NCI-H1105 treated with DMSO at 0.1 percent for 48 hours (cell line): ENCODE data around the gene EXOC3L1.
A peak's percentile ranks its signal among the peaks of the same experiment; 100 is the strongest.

Source experiments
- DNase-seq: peaks from one replicate; lab custom pipeline; 2025; lab: John Stamatoyannopoulos, UW

EXOC3L1 gene

DNA sequence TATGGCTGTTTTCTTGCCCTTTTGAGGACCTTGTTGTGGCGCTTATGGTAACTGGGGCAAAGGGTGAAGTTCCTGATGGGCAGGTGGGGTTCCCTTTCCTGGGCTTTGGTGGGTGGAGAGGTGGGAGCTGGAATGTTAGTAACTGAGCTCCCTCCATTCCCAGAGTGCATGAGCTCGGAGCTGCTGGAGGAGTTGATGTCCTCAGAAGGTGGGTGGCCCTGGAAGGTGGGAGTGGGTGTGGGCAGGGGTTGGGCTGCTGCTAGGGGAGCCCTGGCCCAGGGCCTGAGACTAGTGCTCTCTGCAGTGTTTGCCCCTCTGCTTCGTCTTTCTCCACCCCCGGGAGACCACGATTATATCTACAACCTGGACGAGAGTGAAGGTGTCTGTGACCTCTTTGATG, 7.8 kb upstream of the EXOC3L1 start:
- no peak for DNase-seq

DNA sequence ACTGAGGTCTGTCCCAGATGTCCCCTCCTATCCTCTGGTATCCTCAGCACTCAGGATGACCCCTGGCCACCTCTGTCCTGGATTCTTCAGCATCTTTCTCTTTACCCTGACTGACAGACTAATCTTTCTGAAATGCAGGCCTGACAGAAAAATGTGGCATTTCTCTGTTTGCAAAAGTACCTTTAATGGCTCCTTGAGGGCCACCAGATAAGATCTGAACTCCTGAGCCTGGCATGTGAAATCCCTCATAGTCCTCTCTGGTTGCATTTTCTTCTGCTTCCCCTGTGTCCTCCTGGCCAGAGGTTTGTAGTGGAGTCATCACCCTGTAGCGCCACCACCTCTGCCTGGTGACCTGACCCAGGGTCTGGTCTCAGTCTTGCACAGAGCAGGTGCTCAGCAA, 6.9 kb upstream of the EXOC3L1 start:
- DNase-seq = no peak

DNA sequence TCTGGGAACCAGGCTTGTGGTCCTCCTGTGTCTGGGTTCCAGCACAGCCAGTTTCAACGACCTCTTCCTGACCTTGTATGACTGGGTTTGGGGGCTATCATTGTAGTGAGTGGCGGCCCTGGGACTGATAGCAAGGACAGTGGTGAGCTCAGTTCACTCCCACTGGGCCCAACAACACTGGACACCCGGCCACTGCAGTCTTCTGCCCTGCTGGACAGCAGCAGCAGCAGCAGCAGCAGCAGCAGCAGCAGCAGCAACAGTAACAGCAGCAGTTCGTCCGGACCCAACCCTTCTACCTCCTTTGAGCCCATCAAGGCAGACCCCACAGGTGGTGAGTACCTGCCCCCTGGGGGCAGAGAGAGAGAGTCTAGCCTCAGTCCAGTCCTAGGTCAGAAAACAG, 5.7 kb upstream of the EXOC3L1 start:
- DNase-seq = no peak

DNA sequence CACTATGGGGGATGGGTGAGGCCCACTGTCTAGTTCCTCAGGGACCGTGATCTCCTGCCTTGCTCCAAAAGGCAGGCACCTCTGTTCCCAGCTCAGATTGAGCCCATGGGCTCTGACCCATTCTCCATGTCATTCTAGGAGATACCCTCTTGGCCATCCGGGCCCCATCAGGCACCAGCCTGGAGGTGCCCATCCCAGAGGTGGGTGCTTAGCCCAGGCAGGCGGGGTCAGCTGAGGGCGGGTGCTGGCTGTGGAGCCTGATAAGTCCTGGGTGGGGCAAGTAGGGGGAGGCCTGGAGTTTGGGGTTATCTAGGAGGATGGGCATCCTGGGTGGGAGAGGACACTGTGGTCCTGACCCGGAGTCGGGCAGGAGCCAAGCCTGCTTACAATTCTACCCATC, 4.3 kb upstream of the EXOC3L1 start:
- DNase-seq = no peak

DNA sequence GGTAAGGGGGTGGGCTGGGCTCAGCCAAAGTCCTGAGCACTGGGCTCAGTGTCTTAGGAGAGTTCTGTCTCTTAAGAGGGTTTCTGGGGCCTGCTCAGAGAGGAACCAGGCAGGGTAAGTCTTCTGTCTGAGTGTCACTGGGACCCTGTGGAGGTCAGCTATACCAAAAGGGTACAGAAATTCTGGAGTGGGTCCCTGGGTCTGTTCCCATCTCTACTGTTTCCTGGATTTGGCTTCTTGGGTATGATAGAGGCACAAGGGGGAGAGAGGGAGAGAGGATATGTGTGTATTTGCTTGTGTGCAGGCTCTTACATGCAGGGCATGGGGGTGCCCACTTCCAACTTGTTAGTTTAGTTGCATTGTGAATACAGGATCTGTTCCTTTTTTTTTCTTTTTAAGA, 3.6 kb upstream of the EXOC3L1 start:
- DNase-seq = no peak

DNA sequence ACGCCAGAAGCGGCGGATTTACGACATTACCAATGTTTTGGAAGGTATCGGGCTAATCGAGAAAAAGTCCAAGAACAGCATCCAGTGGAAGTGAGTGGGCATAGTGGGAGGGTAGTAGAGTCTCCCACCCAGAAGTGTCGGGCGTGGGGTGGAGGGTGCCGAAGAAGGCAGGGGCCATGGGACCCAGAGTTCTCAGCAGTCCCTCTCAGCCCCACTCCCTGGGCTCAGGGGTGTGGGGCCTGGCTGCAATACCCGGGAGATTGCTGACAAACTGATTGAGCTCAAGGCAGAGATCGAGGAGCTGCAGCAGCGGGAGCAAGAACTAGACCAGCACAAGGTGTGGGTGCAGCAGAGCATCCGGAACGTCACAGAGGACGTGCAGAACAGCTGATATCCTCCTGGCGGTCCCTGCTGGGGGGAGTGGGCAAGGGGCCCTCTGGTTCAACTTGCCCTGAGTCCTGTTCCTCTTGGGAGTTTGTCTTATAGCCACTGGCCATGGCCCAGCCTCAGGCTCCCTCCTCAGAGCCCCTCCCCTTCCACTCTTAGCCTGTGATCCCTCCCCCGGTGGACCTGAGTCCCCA, 2.9 kb upstream of the EXOC3L1 start:
- DNase-seq = no peak

DNA sequence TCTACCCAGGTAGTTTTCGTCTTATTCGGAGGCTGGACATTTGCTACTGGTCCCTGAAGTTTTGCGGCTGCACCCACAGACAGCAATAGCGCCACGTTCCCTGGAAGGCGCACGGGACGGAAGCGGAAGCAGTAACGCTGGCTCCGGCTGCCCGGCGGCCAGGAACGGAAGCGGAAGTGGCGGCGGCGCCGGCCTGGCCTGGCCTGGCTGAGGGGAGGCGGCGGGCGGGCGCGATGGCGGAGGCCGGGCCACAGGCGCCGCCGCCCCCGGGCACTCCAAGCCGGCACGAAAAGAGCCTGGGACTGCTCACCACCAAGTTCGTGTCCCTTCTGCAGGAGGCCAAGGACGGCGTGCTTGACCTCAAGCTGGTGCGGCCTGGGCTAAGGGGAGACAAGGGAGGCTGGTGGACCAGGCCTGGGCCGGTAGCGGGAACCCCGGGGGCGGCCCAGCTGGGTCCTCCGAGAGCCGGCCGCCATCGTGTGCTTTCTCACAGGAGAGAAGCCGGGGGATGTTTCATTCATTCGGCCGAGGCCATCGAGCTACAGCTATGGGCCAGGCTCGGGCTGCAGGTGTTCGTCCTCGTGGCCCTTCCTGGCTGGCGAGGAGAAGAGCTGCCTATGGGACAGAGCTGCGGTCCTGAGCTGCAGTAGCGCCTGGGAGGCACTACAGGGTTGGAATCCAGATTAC, 2.2 kb upstream of the EXOC3L1 start, which contains the start of gene E2F4:
TSS of gene E2F4 (plus strand) at position 161 of the 687 bp plus-strand sequence. CDS start at position 234, 73 bp downstream.
- peak; percentile 70 for DNase-seq

DNA sequence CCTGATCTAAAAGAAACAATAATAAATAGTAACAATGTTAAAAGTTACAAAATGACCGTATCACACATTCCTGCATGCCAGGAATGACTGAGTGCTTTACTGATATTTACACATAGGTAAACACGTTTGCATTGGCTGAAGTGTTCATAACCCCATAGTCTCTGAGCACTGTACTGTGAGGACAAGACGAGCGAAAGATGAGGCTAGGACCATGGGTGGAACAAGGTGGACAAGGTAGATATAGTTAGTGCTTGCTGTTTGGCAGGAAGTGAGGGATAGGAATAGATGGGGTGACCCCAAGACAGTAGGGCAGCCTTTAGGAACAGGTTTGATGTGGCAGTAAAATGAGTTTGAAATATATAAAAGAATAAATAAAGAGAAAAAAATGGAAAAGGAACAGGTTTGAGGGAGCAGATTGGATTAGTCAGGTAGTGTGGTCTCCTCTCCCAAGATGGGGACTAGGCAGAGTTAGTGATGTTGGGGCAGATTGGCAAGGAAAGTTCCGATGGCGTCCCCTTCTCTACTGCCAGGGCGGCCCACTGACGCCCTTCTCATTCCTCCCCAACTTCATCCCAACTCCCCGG, 1.6 kb upstream of the EXOC3L1 start:
- no peak for DNase-seq

DNA sequence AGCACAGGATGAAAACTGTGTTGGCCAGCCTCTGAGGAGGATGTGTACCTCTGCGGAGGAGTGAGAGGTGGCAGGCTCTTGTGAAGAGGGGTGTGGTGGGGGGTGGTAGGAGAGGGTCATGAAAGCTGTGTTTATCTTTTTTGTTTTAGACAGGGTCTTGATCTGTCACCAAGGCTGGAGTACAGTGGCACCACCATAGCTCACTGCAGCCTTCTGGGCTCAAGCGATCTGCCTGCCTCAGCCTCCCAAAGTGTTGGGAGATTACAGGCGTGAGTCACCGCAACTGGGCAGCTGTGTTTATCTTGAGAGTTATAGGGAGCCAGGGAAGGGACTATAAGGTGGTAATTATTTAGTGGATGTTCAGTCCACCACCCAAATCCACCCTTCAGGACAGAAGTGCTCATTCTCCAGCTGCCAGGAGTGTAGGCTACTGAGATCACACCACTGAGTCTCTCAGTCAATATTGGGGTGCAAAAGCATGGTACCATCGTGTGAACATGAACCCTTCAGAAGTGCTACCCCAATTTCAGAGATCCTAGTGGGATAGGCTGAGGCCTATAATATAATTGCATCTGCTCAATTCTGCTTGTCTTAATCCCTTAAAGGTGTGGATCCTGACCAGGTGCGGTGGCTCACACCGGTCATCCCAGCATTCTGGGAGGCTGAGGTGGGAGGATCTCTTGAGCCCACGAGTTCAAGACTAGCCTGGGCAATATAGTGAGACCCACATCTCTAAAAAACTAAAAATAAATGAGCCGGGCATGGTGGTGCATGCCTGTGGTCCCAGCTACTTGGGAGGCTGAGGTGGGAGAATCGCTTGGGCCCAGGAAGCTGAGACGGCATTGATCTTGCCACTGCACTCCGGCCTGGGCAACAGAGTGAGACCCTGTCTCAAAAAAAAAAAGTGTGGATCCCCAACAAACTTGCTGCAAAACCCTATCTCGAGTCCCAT, 788 bp upstream of the EXOC3L1 start:
- no peak for DNase-seq

DNA sequence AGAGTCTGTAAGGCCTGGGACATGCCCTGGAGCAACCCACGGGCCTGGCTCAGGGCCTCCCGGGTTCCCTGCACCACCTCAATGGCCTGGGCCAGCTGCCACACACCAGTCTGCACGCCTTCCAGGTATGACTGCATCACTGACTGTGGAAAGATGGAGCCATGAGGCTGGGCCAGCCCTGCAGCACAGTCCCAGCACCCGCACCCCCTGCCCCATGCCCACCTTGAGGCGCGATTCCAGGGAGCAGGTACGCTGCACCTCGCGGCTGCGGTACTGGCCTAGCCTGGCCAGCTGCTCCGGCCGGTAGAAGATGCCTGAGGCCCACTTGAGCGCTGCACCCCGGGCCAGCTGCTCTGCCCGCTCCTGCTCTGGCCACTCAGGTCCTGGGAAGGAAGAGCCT, 1.1 kb downstream of the EXOC3L1 start:
- no peak for DNase-seq

DNA sequence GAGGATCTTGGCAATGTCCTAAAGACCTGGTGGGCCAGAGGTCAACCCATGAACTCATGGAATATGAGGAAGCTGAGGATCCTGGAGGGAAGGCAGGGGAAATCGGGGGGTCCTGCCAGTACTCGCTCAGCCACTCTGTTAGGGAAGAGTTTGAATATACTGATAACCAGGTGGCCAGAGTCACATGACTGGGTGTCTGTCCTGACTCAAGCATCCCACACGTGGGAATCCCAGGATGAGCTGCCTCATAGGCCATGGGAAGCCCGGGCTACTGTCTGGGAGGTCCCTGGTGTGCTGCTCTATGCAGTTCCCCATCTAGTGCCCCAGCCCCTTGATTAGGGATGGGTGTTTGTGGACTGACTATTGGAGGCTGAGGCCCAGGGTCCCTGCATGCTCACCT, 1.6 kb downstream of the EXOC3L1 start:
- DNase-seq = no peak

DNA sequence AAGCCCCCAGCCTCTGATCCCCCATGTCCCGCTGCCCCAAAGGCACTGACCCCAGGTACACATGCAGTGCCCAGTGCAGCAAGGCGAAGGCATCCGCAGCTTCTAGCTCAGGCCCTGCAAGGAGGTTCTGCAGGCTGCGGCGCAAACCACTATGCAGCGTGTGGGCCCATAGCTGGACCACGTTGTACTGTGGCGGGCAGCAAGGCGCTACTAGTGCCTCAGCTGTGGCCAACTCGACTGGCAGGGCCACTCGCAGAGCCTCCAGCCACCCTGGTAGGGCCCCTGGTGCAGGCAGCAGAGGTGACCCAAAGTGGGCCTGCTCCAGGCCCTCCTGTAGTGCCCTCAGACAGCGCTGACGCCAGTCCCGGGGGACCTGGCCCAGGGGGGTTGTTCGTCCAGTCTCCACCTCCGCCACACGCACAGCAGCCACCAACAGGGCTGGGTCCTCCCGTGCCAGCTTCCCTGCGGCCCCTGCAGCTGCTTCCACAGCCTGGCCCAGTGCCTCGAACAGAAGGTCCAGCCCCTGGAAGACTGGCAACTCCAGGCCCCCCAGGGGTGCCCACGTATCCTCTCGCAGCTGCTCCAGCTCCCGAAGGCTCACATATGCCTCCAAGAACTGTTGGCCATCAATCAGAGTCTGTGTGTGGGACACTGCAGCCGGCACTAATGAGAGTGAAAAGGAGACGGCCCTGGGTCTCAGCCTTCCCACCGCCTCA, 2.6 kb downstream of the EXOC3L1 start:
- no peak for DNase-seq

DNA sequence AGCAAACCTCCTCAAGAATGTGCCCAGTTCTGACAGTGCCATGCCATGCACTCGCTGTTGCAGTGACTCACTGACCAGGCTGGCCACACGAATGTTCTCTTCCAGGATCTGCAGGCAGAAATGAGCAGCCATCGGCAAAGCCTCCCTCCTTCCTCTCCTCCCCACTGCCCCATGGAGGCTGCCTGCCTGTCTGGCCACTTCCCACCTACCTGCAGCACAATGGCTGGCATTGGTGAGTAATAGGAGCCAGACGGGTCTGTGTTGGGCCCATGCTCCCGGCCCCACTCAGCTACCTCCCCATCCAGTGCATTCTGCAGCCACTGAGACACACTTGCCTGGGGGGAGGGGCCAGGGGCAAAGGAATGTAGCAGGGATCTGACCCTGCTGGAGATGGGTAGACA, 3.4 kb downstream of the EXOC3L1 start:
- DNase-seq = no peak

DNA sequence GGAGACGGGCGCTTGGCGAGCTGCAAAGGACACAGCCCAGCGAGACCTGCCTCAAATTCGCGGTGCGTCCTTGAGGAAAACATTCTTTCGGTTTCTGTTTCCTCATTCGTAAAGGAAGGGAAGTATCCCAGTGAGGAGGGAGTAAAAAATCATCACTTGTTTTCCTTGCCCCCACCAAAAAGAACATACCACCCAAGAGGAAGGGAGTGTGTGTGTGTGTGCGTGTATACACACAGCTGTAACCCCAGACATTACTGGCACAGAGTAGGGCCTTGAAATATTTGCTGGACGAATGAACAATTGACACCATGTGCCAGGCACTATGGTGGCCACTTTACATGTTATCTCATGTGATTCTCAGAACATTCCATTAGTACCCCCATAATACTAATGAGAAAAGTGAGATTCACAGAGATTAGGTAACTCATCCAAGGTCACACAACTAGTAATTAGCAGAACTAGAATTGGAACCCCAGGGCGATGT, 4.2 kb downstream of the EXOC3L1 start:
- no peak for DNase-seq

DNA sequence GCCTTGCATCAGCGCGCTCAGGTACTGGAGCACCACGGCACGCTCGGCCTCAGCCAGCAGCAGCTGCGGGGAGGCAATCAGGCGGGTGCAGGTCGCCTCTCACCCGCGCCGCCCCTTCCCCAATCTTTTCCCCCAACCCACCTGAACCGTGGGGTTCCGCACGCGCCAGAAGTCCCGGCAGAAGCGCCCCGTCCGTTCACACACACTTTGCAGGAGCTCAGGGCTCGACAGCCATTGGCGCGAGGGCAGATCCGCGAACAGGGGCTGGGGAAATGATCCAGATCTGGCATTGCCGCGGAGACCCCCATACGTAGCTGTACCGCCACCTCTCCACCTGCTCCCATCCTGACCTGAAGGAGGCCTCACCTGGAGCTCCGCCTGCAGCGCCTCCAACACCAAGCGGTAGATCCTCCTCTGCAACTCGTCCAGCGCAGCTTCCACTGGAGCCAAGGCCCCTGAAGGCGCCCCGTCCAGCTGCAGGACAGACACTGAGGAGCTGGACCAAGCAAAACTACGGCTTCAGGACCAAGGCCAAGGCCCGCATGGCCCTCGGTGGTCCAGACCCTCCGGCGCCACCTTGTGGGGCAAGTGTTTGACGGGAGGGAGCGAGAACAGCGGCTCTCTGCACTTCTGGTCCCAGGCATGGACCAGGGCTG, 4.8 kb downstream of the EXOC3L1 start:
- peak; percentile 47 for DNase-seq

DNA sequence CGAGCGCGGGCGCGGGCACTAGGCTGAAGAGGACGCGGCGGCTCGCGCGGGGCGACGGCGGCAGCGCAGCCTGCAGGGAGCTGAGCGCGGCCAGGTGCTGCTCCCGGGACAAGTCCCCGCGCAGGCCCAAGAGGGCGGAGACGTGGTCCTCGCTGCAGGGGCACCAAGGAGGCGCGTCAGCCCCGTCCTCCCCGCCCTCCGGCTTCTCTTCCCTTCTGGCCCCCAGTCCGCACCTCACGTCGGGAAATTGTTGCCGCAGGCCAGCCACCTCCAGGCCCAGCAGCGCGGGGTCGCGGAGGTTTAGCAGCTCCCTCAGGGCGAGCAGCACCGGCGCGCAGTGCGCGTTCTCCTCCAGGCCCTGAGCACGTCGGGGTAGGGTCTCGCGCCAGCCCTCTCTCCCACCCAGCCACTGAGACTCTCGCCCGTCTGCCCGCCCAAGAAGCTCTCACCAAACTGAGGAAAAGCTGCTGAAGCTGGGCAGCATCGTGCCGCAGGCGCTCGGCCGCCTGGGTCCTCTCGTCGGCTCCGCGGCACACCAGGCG, 5.4 kb downstream of the EXOC3L1 start:
- peak; percentile 32 for DNase-seq

DNA sequence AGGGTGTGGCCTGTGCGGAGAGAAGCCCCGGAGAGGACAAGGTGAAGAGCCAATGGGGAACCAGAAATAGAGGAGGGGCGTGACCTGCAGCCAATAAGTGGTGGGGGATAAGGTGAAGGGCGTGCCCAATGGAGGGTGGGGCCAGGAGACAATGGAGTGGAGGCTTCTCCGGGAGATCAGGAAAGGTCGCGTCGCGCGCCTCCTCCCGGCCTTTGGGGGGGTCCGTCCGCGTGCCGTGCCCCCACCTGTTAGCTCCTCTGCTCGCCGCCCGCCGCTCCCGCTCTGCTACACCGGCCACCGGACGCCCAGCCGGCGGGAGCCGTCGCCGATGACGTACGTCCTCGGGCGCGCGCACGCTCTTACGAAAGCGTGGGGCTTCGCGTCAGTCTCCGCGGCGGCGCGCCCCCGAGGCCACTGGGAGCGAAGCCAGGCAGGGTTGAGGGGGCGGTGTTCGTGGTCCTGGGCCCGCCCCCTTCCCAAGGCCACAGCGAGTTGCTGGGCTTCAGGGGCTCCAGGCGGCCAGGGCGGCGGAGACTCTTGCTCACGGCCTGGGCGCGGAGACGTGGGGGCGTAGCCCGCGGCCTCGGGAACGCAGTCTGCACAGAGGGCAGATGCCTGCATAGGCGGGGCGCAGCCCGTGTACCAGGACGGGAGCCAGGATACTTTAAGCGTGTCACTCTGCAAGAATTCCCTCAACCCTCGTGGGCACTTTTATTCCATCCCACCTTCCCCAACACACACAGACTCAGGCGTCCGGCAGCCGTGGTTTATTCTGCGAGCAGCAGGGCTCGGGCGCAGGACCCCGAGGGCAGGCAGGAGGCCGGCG, 6.1 kb downstream of the EXOC3L1 start, which contains the start of gene MATCAP1:
TSS of gene MATCAP1 (minus strand) at position 337 of the 826 bp plus-strand sequence. CDS start 3,353 bp downstream, outside the sequence.
- peak; percentile 91 for DNase-seq

DNA sequence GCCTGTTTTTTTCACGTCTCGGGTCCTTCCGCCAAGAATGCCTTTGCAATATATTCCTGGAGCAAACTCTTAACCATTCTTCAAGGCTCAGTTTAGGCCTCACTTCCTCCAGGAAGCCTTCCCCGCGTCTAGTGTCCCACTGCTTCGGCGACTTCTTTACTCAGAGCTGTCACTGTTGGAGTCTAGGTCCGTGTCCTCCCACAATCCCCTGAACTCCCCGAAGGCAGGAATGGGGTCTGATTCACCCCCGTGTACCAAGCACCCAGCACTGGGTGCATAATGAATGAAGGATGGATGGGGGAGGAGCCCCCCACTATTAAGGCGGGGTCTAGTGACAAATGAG, 6.7 kb downstream of the EXOC3L1 start:
- no peak for DNase-seq

DNA sequence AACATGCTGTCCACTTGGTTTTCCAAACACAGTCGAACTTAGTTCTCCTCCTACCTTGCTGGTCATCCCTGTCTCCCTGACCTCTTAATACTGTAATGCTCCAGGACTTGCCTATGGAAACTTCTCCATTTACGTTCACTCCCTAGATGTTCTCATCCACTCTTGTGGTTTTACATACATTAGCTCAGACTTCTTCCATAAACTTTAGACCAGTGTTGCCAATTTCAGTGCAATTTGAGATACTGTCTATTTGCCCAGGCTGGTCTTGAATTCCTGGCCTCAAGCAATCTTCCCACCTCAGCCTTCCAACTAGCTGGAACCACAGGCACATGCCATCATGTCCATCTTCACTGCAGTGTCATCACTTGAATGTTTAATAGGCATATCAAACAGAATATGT, 7.6 kb downstream of the EXOC3L1 start:
- no peak for DNase-seq

DNA sequence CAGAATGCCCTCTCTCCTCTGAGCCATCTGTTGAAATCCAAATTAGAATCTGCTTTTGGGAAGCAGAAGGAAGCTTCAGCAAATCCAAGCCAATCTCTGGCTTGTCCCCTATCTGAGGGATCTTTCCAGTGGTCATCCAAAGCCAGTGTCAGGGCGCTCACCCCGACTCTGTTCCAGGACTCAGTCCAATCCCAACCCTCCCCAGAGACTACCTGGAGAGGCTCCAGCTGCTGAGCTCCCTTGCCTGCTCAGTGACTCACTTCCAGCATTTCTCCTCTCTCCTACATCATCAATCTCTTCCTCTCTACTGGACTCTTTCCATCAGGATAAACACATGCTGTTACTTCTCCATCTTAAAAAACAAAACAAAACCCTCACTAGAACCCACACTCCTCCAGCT, 8.6 kb downstream of the EXOC3L1 start:
- DNase-seq = no peak
